HepG2 (cell line): ENCODE results near the gene CAMK2G. TPM values are rescaled to one million over a fixed set of nuclear protein-coding genes. Genes with fewer than 3 reads are reported as not detected.

Experiments
- ATAC-seq: fragments of 200-7000 bp; cut with Tn5 transposase; 3 replicates; pipeline ENCODE4 v1.9.1; 2020; ENCODE audit warnings: mild to moderate bottlenecking, moderate library complexity
- BruUV-seq: library from RNA; stranded (reverse); fragments of 400-500 nt; replicated peaks from 2 replicates; lab custom pipeline; 2021; lab: Mats Ljungman, UMichigan
- CTCF ChIA-PET: fragments of 300-600 bp; formaldehyde crosslinking; extraction: SDS; loops from one replicate; lab custom pipeline; 2021; ENCODE audit warnings: low total read pairs, inconsistent platforms, low intra/inter-chr PET ratio; lab: Yijun Ruan, JAX
- POLR2A ChIA-PET: fragments of 350-600 bp; sonication (Branson Sonifier 250); formaldehyde crosslinking; loops from one replicate; lab custom pipeline; 2020; ENCODE audit warnings: antibody characterized with exemption, inconsistent platforms; lab: Yijun Ruan, JAX
- DNase-seq: peaks from one replicate; pipeline ENCODE4 v3.0.0-alpha.2; 2015; ENCODE audit warnings: low spot score
- FAIRE-seq: peaks from 3 replicates; lab custom pipeline; 2011; peaks lifted over from hg19 to GRCh38; lab: Jason Lieb, UNC
- H2AFZ ChIP-seq: one replicate; pipeline ENCODE4 v1.6.1; 2011; ENCODE audit warnings: low read length, inconsistent platforms
- H3K27ac ChIP-seq: fragments of 300-600 bp; 3 replicates; pipeline ENCODE4 v1.8.0; 2011; ENCODE audit warnings: mixed run types, mild to moderate bottlenecking, mixed read lengths, low read length, inconsistent platforms; ENCODE audit not compliant: insufficient read depth; ENCODE audit errors: extremely low read length
- H3K27me3 ChIP-seq, 2 experiments: fragments of 200-600 bp in 1 of 2; 2 replicates in 1 of 2; 3 replicates in 1 of 2; pipeline versions ENCODE4 v1.6.0 to v1.8.0; 2011; ENCODE audit warnings: low read length in 2 of 2, mild to moderate bottlenecking in 2 of 2, moderate library complexity in 2 of 2, inconsistent platforms in 1 of 2; ENCODE audit not compliant: insufficient read depth in 2 of 2, control insufficient read depth in 1 of 2
- H3K36me3 ChIP-seq, 2 experiments: fragments of 200-600 bp in 1 of 2; replicated peaks in 1 of 2; 2 replicates in 1 of 2; 3 replicates in 1 of 2; pipeline versions ENCODE4 v1.5.1 to v1.8.0; 2011; ENCODE audit warnings: low read length in 2 of 2, inconsistent platforms in 1 of 2; ENCODE audit not compliant: insufficient read depth in 2 of 2, control insufficient read depth in 1 of 2
- H3K4me1 ChIP-seq: 2 replicates; pipeline ENCODE4 v1.5.1; 2012; ENCODE audit warnings: low read length, inconsistent platforms; ENCODE audit not compliant: insufficient read depth
- H3K4me2 ChIP-seq: 2 replicates; pipeline ENCODE4 v1.6.0; 2011; ENCODE audit warnings: low read depth, low read length, inconsistent platforms
- H3K4me3 ChIP-seq, 3 experiments: fragments of 200-600 bp in 1 of 3; sonication (generic), shearing (Covaris generic) in 1 of 3; replicated peaks in 1 of 3; 2 replicates each; pipeline ENCODE4 v1.5.1; 2011 to 2016; ENCODE audit warnings: low read length in 3 of 3, inconsistent platforms in 2 of 3, low read depth in 2 of 3, mild to moderate bottlenecking in 2 of 3, control low read depth in 1 of 3, mixed read lengths in 1 of 3; ENCODE audit not compliant: insufficient read depth in 1 of 3
- H3K79me2 ChIP-seq: one replicate; pipeline ENCODE4 v1.6.1; 2011; ENCODE audit warnings: low read length, inconsistent platforms; ENCODE audit not compliant: insufficient read depth
- H3K9ac ChIP-seq: 2 replicates; pipeline ENCODE4 v1.6.0; 2011; ENCODE audit warnings: mild to moderate bottlenecking, low read depth, low read length, inconsistent platforms; ENCODE audit not compliant: insufficient read depth
- H3K9me3 ChIP-seq: 2 replicates; pipeline ENCODE4 v1.5.1; 2012; ENCODE audit warnings: mild to moderate bottlenecking, low read length
- H4K20me1 ChIP-seq: 2 replicates; pipeline ENCODE4 v1.6.0; 2011; ENCODE audit warnings: inconsistent platforms, mild to moderate bottlenecking, low read length, moderate library complexity; ENCODE audit not compliant: insufficient read depth
- ATAD3A ChIP-seq: sonication (generic); formaldehyde crosslinking; IDR thresholded peaks from 2 replicates; pipeline ENCODE4 v1.4.0; 2020; ENCODE audit warnings: missing genetic modification reagents
- MYNN ChIP-seq: sonication (generic); formaldehyde crosslinking; IDR thresholded peaks from 2 replicates; pipeline ENCODE4 v1.4.0; 2020; ENCODE audit warnings: mild to moderate bottlenecking, low read depth, missing genetic modification reagents
- RBFOX2 ChIP-seq: fragments of 200-400 bp; formaldehyde crosslinking; IDR thresholded peaks from 2 replicates; pipeline ENCODE4 v1.6.1; 2017; ENCODE audit warnings: low read depth, mild to moderate bottlenecking, low read length
- TAF15 ChIP-seq: fragments of 200-400 bp; formaldehyde crosslinking; IDR thresholded peaks from one replicate; pipeline ENCODE4 v1.6.1; 2018; ENCODE audit warnings: mild to moderate bottlenecking, low read depth, low read length; ENCODE audit not compliant: poor library complexity, severe bottlenecking
- ZBTB33 ChIP-seq: sonication (generic); formaldehyde crosslinking; IDR thresholded peaks from 2 replicates; pipeline ENCODE4 v1.4.0; 2020; ENCODE audit warnings: missing genetic modification reagents
- ZBTB38 ChIP-seq: sonication (generic); formaldehyde crosslinking; IDR thresholded peaks from 2 replicates; pipeline ENCODE4 v1.5.1; 2020; ENCODE audit warnings: mild to moderate bottlenecking, missing genetic modification reagents
- ZNF251 ChIP-seq: sonication (generic); formaldehyde crosslinking; IDR thresholded peaks from 2 replicates; pipeline ENCODE4 v1.9.0; 2021; ENCODE audit warnings: mild to moderate bottlenecking, missing genetic modification reagents
- ZNF839 ChIP-seq: sonication (generic); formaldehyde crosslinking; IDR thresholded peaks from 2 replicates; pipeline ENCODE4 v1.4.0; 2020; ENCODE audit warnings: missing genetic modification reagents, mild to moderate bottlenecking, borderline replicate concordance
- WGBS: methylation state at CpG from one replicate; pipeline ENCODE4 v1.1.6; 2017; ENCODE audit warnings: low lambda C conversion rate; 5-methylcytosine and 5-hydroxymethylcytosine counted together
- in situ Hi-C: cut with HindIII; loops from 2 replicates; pipeline ENCODE4 v1.10.0; 2017; ENCODE audit warnings: low pct_unique_long_range_greater_than_20kb; ENCODE audit not compliant: extremely low pct_ligation_motif_present
- intact Hi-C: fragments of 100-400 bp; cut with micrococcal nuclease; formaldehyde crosslinking; loops from one replicate; pipeline ENCODE4 v1.10.0; 2022; ENCODE audit not compliant: unreplicated experiment
- polyA plus RNA-seq, 8 experiments: library from polyadenylated mRNA; depleted of rRNA in 3 of 8; stranded (reverse) in 7 of 8; unstranded in 1 of 8; fragments of >200 nt; fragmentation: Illumina TruSeq in 4 of 8; extraction: Trizol in 4 of 8; gene quantifications; 2 replicates each; pipeline versions ENCODE4 v1.2.1 to v1.2.3, GENCODE V29; 2011 to 2016; ENCODE audit warnings: low read depth in 4 of 8, missing spikeins in 1 of 8, mixed read lengths in 1 of 8; ENCODE audit not compliant: insufficient read depth in 1 of 8
- total RNA-seq, 5 experiments: library from RNA; depleted of rRNA; stranded (reverse); fragments of >200 nt; fragmentation: Illumina TruSeq; extraction: Trizol; gene quantifications; 2 replicates each; pipeline ENCODE4 v1.2.3, GENCODE V29; 2016; ENCODE audit warnings: low read depth in 1 of 5
- TF ChIP-seq, protein P1 (sequence below): sonication (generic); formaldehyde crosslinking; IDR thresholded peaks from 2 replicates; pipeline ENCODE4 v1.4.0; 2020; ENCODE audit warnings: missing genetic modification reagents, borderline replicate concordance

CAMK2G gene
- total and polyA plus RNA-seq, 2 of the 13 experiments (the other 11 are each of a cell fraction or from before 2014, with no cell fraction given): 15.9 to 18.8 TPM

DNA sequence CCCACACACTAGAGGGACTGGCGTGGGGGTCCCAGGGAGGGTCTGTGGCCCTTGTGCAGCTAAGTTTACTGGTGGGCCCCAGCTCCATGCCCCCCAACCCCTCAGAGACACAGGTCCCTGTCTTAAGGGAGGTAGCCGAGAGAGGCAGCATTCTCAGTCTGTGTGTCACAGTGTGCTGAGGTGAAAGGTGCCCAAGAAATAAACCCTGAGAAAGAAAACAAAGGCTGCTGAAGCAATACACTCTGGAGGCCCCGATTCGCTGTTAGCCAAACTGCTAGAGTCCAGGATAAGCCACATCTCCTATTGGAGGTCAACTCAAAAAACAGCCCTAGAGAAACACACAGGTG lies 34.3 kb downstream of the CAMK2G start:
- H3K9ac ChIP-seq: peak overlapping the region; percentile 38
- no peaks in the 10 kb centered on the region for H3K79me2 ChIP-seq
- peaks cover 5 to 34% of the 10 kb centered on the region in 2 experiments for H3K36me3 ChIP-seq
- FAIRE-seq: no peak
- in situ Hi-C loops: no loop called here
- BruUV-seq: TSS peak; percentile 63
- H3K4me1 ChIP-seq: peaks cover 59% of the 10 kb centered on the region
- intact Hi-C loops: no loop called here
- peak overlapping the region; percentile 98 for H3K27ac ChIP-seq
- POLR2A ChIA-PET: interaction anchor here (0.7 to 2.1 kb wide), 24 partner anchors 8 to 427 kb away, joined by 3 to 23 read pairs (median 6); partner anchors contain the start of genes ANXA7, CAMK2G, CHCHD1 and PPP3CB
- H2AFZ ChIP-seq: no peak overlapping the region
- WGBS: 3% methylated on average over 3 of the region's 4 CpGs
- H3K4me2 ChIP-seq: peak overlapping the region; percentile 74
- ATAC-seq: no peak; the same call in 1 of the 3 replicates
- peak overlapping the region in 1 of 3 experiments; percentile 23; a peak in 2 of 6 replicates for H3K4me3 ChIP-seq
- H3K27me3 ChIP-seq: no peaks in the 10 kb centered on the region
- no peaks in the 10 kb centered on the region for H3K9me3 ChIP-seq
- CTCF ChIA-PET: no interaction called here
- H4K20me1 ChIP-seq: no peaks in the 10 kb centered on the region
- no peak for TF ChIP-seq ZNF839
- 0 out of 2 replicates have a peak, but pooled peaks have one; percentile 26 for TF ChIP-seq MYNN (CRISPR knock-in tag)
- DNase-seq: no peak

DNA sequence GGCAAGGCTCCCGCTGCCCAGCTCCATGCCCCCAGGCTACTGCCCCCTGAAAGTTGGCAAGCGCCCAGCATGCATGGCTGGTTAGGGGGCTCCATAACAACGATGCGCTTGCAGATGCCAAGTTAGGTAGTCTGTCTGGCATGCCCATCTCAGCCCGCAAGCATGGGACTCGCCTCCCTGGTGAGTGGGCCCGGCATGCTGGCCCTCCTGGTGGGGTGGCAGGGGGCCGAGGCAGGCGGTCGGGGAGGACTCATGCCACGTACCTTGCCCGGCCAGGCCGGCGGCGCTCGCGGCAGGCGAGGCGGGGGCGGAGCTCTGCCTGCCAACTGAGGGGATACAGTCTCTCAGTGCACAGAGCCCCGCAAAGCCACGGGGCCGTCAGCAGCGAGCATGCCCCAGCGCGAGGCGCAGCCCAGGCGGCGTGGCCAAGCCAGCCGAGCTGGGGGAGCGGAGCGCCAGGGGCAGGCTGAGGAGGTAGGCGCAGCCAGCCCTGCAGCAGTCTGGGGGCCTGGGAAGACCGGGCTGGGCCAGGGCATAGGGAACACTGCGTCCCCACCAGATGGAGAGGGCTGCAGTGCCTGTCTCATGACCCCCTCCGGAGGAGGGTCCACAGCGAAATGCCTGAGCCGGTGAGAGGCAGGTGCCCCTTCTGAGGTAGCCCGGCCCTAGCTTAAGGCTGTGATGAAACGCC lies 34.9 kb downstream of the CAMK2G start:
- H3K9ac ChIP-seq: peak overlapping the region; percentile 38
- FAIRE-seq (no peak), ATAC-seq (peak; percentile 9), DNase-seq (no peak)
- H3K79me2 ChIP-seq: no peaks in the 10 kb centered on the region
- H4K20me1 ChIP-seq: no peaks in the 10 kb centered on the region
- H3K4me2 ChIP-seq: peak overlapping the region; percentile 74
- BruUV-seq: no TSS peak
- H3K27me3 ChIP-seq: no peaks in the 10 kb centered on the region
- H3K9me3 ChIP-seq: no peaks in the 10 kb centered on the region
- H3K36me3 ChIP-seq: peaks cover 5 to 34% of the 10 kb centered on the region in 2 experiments
- H2AFZ ChIP-seq: no peak overlapping the region
- in situ Hi-C loops: no loop called here
- H3K27ac ChIP-seq: peak overlapping the region; percentile 98
- 97% methylated on average over 19 of the region's 40 CpGs for WGBS
- POLR2A ChIA-PET: interaction anchor here (1.2 to 2.1 kb wide), 12 partner anchors 9 to 213 kb away, joined by 3 to 23 read pairs (median 10); partner anchors contain the start of genes CAMK2G, CHCHD1 and SEC24C
- CTCF ChIA-PET: no interaction called here
- peak overlapping the region in 1 of 3 experiments; percentile 23; a peak in 1 of 6 replicates for H3K4me3 ChIP-seq
- intact Hi-C loops: no loop called here
- H3K4me1 ChIP-seq: peaks cover 59% of the 10 kb centered on the region
- TF ChIP-seq ZBTB38 (CRISPR knock-in tag) (peak; percentile 67; the same call in 1 of the 2 replicates), RBFOX2 (peak; percentile 60; the same call in 1 of the 2 replicates), ATAD3A (CRISPR knock-in tag) (no peak), TAF15 (no peak), ZNF251 (CRISPR knock-in tag) (no peak), ZBTB33 (CRISPR knock-in tag) (peak; percentile 65)
- TF ChIP-seq, protein P1, sequence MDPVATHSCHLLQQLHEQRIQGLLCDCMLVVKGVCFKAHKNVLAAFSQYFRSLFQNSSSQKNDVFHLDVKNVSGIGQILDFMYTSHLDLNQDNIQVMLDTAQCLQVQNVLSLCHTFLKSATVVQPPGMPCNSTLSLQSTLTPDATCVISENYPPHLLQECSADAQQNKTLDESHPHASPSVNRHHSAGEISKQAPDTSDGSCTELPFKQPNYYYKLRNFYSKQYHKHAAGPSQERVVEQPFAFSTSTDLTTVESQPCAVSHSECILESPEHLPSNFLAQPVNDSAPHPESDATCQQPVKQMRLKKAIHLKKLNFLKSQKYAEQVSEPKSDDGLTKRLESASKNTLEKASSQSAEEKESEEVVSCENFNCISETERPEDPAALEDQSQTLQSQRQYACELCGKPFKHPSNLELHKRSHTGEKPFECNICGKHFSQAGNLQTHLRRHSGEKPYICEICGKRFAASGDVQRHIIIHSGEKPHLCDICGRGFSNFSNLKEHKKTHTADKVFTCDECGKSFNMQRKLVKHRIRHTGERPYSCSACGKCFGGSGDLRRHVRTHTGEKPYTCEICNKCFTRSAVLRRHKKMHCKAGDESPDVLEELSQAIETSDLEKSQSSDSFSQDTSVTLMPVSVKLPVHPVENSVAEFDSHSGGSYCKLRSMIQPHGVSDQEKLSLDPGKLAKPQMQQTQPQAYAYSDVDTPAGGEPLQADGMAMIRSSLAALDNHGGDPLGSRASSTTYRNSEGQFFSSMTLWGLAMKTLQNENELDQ: no peak
